Adrenal gland (tissue), 12 donors: ENCODE data around the gene CDH4. TPM values are rescaled to one million over a fixed set of nuclear protein-coding genes. Genes with fewer than 3 reads are reported as not detected.

Source experiments
- DNase-seq, 7 donors: peaks; one replicate each; pipeline ENCODE4 v3.0.0-alpha.2; 2019 to 2020
- H3K27ac ChIP-seq, 5 donors: fragments of 200-600 bp; sonication (generic) in 4 of 5; 1 replicate in 3 of 5; 2 replicates in 2 of 5; pipeline versions ENCODE4 v1.5.1 to v1.8.0; 2016 to 2020; ENCODE audit warnings: mild to moderate bottlenecking in 1 of 5
- H3K27me3 ChIP-seq: fragments of 200-600 bp; 2 replicates; pipeline ENCODE4 v1.8.0; 2021
- H3K36me3 ChIP-seq, 2 donors: fragments of 200-600 bp; replicated peaks in 1 of 2; 1 replicate in 1 of 2; 2 replicates in 1 of 2; pipeline versions ENCODE4 v1.5.1 to v1.8.0; 2018 to 2022
- H3K4me1 ChIP-seq, 2 donors: fragments of 200-600 bp; replicated peaks in 1 of 2; 1 replicate in 1 of 2; 2 replicates in 1 of 2; pipeline versions ENCODE4 v1.5.1 to v1.8.0; 2018 to 2021
- H3K4me3 ChIP-seq, 4 donors: fragments of 200-600 bp; sonication (generic) in 3 of 4; one replicate each; pipeline ENCODE4 v1.5.1; 2016 to 2018
- H3K9me3 ChIP-seq, 3 donors: fragments of 200-600 bp; sonication (generic) in 1 of 3; replicated peaks in 1 of 3; 1 replicate in 2 of 3; 2 replicates in 1 of 3; pipeline versions ENCODE4 v1.5.1 to v1.8.0; 2016 to 2021
- POLR2A ChIP-seq, 2 donors: fragments of 450-650 bp; IDR thresholded peaks; one replicate each; pipeline ENCODE4 v1.6.1; 2017; ENCODE audit warnings: antibody characterized with exemption in 2 of 2, mild to moderate bottlenecking in 2 of 2, moderate library complexity in 1 of 2
- WGBS, 4 donors: extraction: QIAGEN DNeasy Blood & Tissue Kit in 2 of 4; methylation state at CpG; one replicate each; pipeline versions ENCODE4 v1.1.5 to v1.1.7; 2013 to 2017; 5-methylcytosine and 5-hydroxymethylcytosine counted together
- intact Hi-C, 2 donors: fragments of 100-400 bp; cut with DNase I; formaldehyde crosslinking; loops; one replicate each; pipeline versions ENCODE4 v1.14.1 to v1.15.0; 2022 to 2023
- polyA plus RNA-seq, 3 donors: library from polyadenylated mRNA; stranded (reverse); fragments of 200-250 nt in 2 of 3; fragments of 350-450 nt in 1 of 3; fragmentation: Illumina TruSeq in 1 of 3; extraction: RNeasy Lipid Tissue Mini Kit (QIAGEN cat#74804) in 1 of 3; gene quantifications; one replicate each; pipeline ENCODE4 v1.2.3, GENCODE V29; 2013 to 2014
- total RNA-seq, 9 donors: library from RNA; depleted of rRNA in 4 of 9; stranded (reverse); fragments of >200 nt in 4 of 9; fragments of 120-200 nt in 1 of 9; fragmentation: NEBNext Ultra II Directional in 1 of 9; extraction: Animal tissue kit (Norgen Biotek cat#: 25700) in 1 of 9; gene quantifications; one replicate each; pipeline versions ENCODE4 v1.1.0 to v1.2.4, GENCODE V29; 2013 to 2023
- TF ChIP-seq, protein P1 (sequence below), 6 experiments: fragments of 450-650 bp in 4 of 6; fragments of 200-600 bp in 2 of 6; sonication (generic) in 1 of 6; IDR thresholded peaks; 1 replicate in 5 of 6; 2 replicates in 1 of 6; pipeline versions ENCODE4 v1.5.1 to v1.8.0; 2016 to 2021; ENCODE audit warnings: antibody characterized with exemption in 6 of 6, mild to moderate bottlenecking in 2 of 6, moderate library complexity in 1 of 6
- donor health status: healthy with polysubstance abuse.
- donor health status: Bipolar disorder and iron deficiency.
- donor health status: DM: yes; HTN: yes; CAD: no.
- donor health status: DM: no; HTN: no; CAD: no.
- donor health status: DM: no; HTN: no; CAD: no.
- donor health status: DM: yes; HTN: yes; CAD: no.

Gene CDH4
- total and polyA plus RNA-seq, 12 donors = 0.08 to 0.53 (median 0.20) TPM; not detected in 3

GRCh38 chr20:61240814-61241213 is 11.2 kb upstream of the CDH4 start:
- DNase-seq = no peak
- H3K27me3 ChIP-seq = no peaks in the 10 kb centered on the region
- TF ChIP-seq, protein P1, sequence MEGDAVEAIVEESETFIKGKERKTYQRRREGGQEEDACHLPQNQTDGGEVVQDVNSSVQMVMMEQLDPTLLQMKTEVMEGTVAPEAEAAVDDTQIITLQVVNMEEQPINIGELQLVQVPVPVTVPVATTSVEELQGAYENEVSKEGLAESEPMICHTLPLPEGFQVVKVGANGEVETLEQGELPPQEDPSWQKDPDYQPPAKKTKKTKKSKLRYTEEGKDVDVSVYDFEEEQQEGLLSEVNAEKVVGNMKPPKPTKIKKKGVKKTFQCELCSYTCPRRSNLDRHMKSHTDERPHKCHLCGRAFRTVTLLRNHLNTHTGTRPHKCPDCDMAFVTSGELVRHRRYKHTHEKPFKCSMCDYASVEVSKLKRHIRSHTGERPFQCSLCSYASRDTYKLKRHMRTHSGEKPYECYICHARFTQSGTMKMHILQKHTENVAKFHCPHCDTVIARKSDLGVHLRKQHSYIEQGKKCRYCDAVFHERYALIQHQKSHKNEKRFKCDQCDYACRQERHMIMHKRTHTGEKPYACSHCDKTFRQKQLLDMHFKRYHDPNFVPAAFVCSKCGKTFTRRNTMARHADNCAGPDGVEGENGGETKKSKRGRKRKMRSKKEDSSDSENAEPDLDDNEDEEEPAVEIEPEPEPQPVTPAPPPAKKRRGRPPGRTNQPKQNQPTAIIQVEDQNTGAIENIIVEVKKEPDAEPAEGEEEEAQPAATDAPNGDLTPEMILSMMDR (IDR thresholded peaks at IDR 0.05) = no peak
- no peak for TF ChIP-seq POLR2A (IDR thresholded peaks at IDR 0.05)
- no peak overlapping the region for H3K4me3 ChIP-seq
- H3K27ac ChIP-seq = no peak overlapping the region
- H3K4me1 ChIP-seq = no peaks in the 10 kb centered on the region
- no peaks in the 10 kb centered on the region for H3K36me3 ChIP-seq
- no peaks in the 10 kb centered on the region for H3K9me3 ChIP-seq
- WGBS, 4 donors = 69 to 73% (median 70%) methylated on average over 2 to 3 of the region's 3 CpGs
- intact Hi-C loops = no loop called here

GRCh38 chr20:61244213-61244612 is 7.8 kb upstream of the CDH4 start:
- intact Hi-C loops = no loop called here
- H3K4me3 ChIP-seq = no peak overlapping the region
- 58 to 67% (median 65%) methylated on average over 6 to 8 of the region's 8 CpGs for WGBS, 4 donors
- no peak overlapping the region for H3K27ac ChIP-seq
- no peaks in the 10 kb centered on the region for H3K36me3 ChIP-seq
- TF ChIP-seq POLR2A (IDR thresholded peaks at IDR 0.05) = no peak
- TF ChIP-seq, protein P1 (IDR thresholded peaks at IDR 0.05) = no peak
- DNase-seq = no peak
- H3K4me1 ChIP-seq = no peaks in the 10 kb centered on the region
- H3K9me3 ChIP-seq = no peaks in the 10 kb centered on the region
- H3K27me3 ChIP-seq = no peaks in the 10 kb centered on the region

GRCh38 chr20:61246269-61246668 is 5.8 kb upstream of the CDH4 start:
- H3K36me3 ChIP-seq = no peaks in the 10 kb centered on the region
- no peaks in the 10 kb centered on the region for H3K9me3 ChIP-seq
- 61 to 70% (median 63%) methylated on average over 7 of the region's 7 CpGs for WGBS, 4 donors
- peaks cover 16% of the 10 kb centered on the region for H3K27me3 ChIP-seq
- no peak for DNase-seq
- no peak for TF ChIP-seq POLR2A (IDR thresholded peaks at IDR 0.05)
- TF ChIP-seq, protein P1 (IDR thresholded peaks at IDR 0.05) = no peak
- H3K4me3 ChIP-seq = no peak overlapping the region
- H3K27ac ChIP-seq = no peak overlapping the region
- H3K4me1 ChIP-seq = no peaks in the 10 kb centered on the region
- intact Hi-C loops = no loop called here

DNA sequence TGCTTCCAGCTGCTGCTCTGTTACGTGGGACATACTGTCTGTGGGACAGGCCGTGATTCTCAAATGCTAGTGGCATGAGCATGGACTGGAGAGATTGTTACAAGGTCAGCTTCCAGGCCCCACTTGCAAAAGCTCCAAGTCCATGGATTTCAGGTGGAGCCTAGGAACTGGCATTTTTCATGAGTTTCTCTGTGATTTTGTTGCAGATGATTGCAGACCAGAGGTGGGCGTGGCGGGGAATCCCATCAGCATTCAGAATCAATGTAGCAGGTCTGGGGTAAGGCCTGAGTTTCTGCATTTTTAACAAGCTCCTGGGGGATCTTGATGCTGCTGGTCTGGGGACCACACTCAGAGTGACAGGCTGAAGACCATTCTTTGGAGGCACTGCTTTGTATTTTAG is 2.4 kb upstream of the CDH4 start:
- TF ChIP-seq, protein P1 (IDR thresholded peaks at IDR 0.05) = no peak
- no peak for TF ChIP-seq POLR2A (IDR thresholded peaks at IDR 0.05)
- intact Hi-C loops = no loop called here
- no peak for DNase-seq
- no peak overlapping the region for H3K27ac ChIP-seq
- no peaks in the 10 kb centered on the region for H3K4me1 ChIP-seq
- peaks cover 42% of the 10 kb centered on the region for H3K27me3 ChIP-seq
- H3K36me3 ChIP-seq = no peaks in the 10 kb centered on the region
- no peak overlapping the region for H3K4me3 ChIP-seq
- H3K9me3 ChIP-seq = no peaks in the 10 kb centered on the region
- 75 to 90% (median 86%) methylated on average over 4 of the region's 4 CpGs; no CpG with 5 or more reads in 1 of the 4 donors for WGBS, 4 donors
